ENCODE measurements around the gene SLC7A14.

DNA sequence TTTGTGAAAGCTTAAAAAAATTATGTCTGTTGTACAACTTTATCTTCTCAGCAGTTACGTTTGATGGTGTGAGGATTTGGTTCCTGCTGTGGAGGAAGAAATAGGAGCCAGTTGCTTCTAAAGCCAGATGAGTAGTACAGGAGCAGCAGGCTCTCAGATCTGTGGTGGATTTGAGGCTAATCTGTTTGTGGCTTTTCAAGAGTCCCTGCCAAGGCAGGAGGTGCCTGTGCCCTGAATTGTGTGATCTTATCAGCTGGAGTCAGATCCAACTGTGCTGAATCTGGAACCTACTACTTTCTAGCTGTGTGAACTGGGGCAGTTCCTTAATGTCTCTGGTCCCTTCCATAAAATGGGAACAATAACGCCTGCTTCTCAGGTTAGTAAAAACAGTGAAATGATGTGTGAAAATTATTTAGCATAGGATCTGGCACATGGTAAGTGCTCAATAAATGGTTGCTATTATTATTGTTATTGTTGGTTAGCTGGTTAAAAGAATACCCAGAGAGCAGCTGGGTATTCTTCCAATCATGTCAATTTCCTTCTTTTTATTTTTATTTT is 159.6 kb downstream of the SLC7A14 start:
- TF ChIP-seq, protein P1, sequence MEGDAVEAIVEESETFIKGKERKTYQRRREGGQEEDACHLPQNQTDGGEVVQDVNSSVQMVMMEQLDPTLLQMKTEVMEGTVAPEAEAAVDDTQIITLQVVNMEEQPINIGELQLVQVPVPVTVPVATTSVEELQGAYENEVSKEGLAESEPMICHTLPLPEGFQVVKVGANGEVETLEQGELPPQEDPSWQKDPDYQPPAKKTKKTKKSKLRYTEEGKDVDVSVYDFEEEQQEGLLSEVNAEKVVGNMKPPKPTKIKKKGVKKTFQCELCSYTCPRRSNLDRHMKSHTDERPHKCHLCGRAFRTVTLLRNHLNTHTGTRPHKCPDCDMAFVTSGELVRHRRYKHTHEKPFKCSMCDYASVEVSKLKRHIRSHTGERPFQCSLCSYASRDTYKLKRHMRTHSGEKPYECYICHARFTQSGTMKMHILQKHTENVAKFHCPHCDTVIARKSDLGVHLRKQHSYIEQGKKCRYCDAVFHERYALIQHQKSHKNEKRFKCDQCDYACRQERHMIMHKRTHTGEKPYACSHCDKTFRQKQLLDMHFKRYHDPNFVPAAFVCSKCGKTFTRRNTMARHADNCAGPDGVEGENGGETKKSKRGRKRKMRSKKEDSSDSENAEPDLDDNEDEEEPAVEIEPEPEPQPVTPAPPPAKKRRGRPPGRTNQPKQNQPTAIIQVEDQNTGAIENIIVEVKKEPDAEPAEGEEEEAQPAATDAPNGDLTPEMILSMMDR (IDR thresholded peaks at IDR 0.05; ENCODE audit: low read depth, low read length) = no peak
- TF ChIP-seq POLR2A (IDR thresholded peaks at IDR 0.05; ENCODE audit: extremely low read depth, insufficient read length) (no peak), MAX (IDR thresholded peaks at IDR 0.05; ENCODE audit: low read depth, low read length) (no peak), MYC (IDR thresholded peaks at IDR 0.05; ENCODE audit: low read depth, low read length) (no peak)

All from NB4 (cell line).